ENCODE data around the gene EFCAB13.
A peak's percentile ranks its signal among the peaks of the same experiment; 100 is the strongest.

EFCAB13 gene

GRCh38 chr17:47323382-47324223 is at the start of gene EFCAB13:
Gene EFCAB13, plus strand, starts transcription at chr17:47323955. Its CDS starts 4,399 bp downstream, at chr17:47328354.
- DNase-seq (ENCODE audit: low spot score), result peak; percentile 94

- no peak for DNase-seq (ENCODE audit: low spot score)
These were observed 49.3 kb upstream of the EFCAB13 start for GRCh38 chr17:47274319-47275069.

GRCh38 chr17:47275245-47275984 is 48.3 kb upstream of the EFCAB13 start:
- peak; percentile 88 for DNase-seq (ENCODE audit: low spot score)

GRCh38 chr17:47276444-47276843 is 47.3 kb upstream of the EFCAB13 start:
- DNase-seq (ENCODE audit: low spot score), result no peak

GRCh38 chr17:47276868-47277267 is 46.9 kb upstream of the EFCAB13 start:
- DNase-seq (ENCODE audit: low spot score), result peak; percentile 82

- no peak for DNase-seq (ENCODE audit: low spot score)
These were observed 45.8 kb upstream of the EFCAB13 start for GRCh38 chr17:47277921-47278320.

- no peak for DNase-seq (ENCODE audit: low spot score)
These were observed 45.2 kb upstream of the EFCAB13 start for GRCh38 chr17:47278561-47278960.

GRCh38 chr17:47279062-47279801 is 44.5 kb upstream of the EFCAB13 start:
- peak; percentile 91 for DNase-seq (ENCODE audit: low spot score)

GRCh38 chr17:47280072-47280811 is 43.5 kb upstream of the EFCAB13 start:
- DNase-seq (ENCODE audit: low spot score), result peak; percentile 28

GRCh38 chr17:47281216-47281615 is 42.5 kb upstream of the EFCAB13 start:
- DNase-seq (ENCODE audit: low spot score), result no peak

- DNase-seq (ENCODE audit: low spot score), result no peak
These were observed 38.8 kb upstream of the EFCAB13 start for GRCh38 chr17:47285003-47285402.

GRCh38 chr17:47286198-47286914 is 37.4 kb upstream of the EFCAB13 start:
- no peak for DNase-seq (ENCODE audit: low spot score)

- DNase-seq (ENCODE audit: low spot score), result no peak
These were observed 36.7 kb upstream of the EFCAB13 start for GRCh38 chr17:47287068-47287467.

GRCh38 chr17:47287639-47288038 is 36.1 kb upstream of the EFCAB13 start:
- no peak for DNase-seq (ENCODE audit: low spot score)

- DNase-seq (ENCODE audit: low spot score), result no peak
These were observed 35.1 kb upstream of the EFCAB13 start for GRCh38 chr17:47288531-47289116.

- no peak for DNase-seq (ENCODE audit: low spot score)
These were observed 34.5 kb upstream of the EFCAB13 start for GRCh38 chr17:47289302-47289701.

- DNase-seq (ENCODE audit: low spot score), result no peak
These were observed 32.9 kb upstream of the EFCAB13 start for GRCh38 chr17:47290870-47291241.

GRCh38 chr17:47291242-47291873 is 32.4 kb upstream of the EFCAB13 start:
- DNase-seq (ENCODE audit: low spot score), result no peak

- DNase-seq (ENCODE audit: low spot score), result no peak
These were observed 31.5 kb upstream of the EFCAB13 start for GRCh38 chr17:47292206-47292605.
